HG02973 (cell line): Measurements from ENCODE around the gene SMIM5.
A peak's percentile ranks its signal among the peaks of the same experiment; 100 is the strongest.

Experiments
- ATAC-seq: cut with Tn5 transposase; IDR thresholded peaks from one replicate; pipeline ENCODE4 v1.9.1; 2021; ENCODE audit warnings: moderate library complexity; ENCODE audit not compliant: unreplicated experiment

The SMIM5 gene

DNA sequence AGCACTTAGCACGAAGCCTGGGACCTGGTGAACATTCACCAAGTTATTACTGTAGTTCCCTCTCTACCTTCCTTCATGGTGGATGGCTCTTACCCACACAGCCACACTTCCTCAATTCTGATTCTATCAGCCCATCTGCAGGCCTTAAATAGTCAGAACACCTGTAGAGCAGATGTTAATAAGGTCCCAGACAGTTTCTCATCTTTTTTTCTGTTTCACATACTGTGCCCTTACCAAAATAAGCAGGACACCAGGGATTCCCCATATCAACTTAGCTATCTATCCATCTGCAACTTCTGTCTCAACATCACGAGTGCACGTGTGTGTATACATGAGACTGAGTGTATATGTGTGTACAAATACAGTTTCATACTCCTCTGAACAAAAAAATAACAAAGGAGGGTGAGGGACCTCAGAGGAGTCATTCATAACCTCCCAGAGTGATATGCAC lies 30.9 kb downstream of the SMIM5 start:
- peak; percentile 60 for ATAC-seq

DNA sequence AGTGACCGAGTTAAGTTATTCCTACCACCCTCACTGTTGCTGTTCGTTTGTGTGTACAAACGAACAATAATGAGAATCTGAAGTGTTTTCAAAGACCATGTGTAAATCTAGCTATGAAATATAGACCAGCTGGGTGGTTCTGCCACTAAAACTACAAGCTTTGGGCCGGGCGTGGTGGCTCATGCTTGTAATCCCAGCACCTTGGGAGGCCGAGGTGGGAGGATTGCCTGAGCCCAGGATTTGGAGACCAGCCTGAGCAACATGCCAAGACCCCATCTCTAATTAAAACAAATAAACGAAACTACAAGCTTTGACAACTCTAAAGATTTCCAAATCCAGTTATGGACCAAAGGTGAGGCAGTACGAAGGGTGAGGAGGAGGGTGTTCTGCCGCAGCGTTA lies 32.7 kb downstream of the SMIM5 start:
- no peak for ATAC-seq

DNA sequence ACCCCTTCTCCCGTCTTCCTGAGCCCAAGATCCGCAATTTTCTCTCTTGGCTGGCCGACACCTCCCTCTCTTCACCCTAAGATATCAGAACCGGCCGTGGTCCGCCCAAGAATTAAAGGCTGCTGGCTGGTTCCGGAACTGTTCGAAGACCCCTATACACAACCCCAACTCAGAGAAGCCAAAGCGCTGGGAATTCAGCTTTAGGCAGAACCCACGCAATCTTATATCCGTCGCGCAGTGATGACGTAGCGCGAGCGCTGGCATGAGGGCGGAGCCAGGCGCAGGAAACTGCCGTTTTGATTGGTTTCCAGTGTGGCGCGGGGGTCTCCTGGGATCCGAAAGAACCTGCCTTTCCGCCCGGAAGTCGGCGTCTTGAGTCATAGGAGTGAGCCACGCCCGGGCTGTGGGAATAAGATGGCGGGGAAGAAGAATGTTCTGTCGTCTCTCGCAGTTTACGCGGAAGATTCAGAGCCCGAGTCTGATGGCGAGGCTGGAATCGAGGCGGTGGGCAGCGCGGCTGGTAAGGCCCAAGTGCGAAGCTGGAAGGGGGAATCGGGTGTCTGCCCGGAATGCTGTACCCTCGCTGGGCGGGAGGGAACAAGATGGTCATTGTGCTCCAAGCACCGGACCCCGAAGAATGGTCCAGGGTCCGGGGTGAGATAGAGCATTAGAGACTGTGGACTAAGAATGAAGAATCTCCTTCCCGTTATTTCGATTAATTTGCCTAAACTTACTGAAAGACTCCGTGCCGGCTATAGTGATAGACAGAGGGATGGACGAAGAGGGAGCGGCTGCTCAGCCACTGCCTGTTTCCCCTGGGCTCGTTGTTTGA lies 33.9 kb downstream of the SMIM5 start, which contains the start of the genes RECQL5 and SAP30BP:
TSS of gene RECQL5 (minus strand) at position 196 of the 832 bp plus-strand sequence. CDS start 597 bp downstream, outside the sequence.
TSS of gene SAP30BP (plus strand) at position 380 of the 832 bp plus-strand sequence. CDS start at position 415, 35 bp downstream.
- peak; percentile 65 for ATAC-seq

DNA sequence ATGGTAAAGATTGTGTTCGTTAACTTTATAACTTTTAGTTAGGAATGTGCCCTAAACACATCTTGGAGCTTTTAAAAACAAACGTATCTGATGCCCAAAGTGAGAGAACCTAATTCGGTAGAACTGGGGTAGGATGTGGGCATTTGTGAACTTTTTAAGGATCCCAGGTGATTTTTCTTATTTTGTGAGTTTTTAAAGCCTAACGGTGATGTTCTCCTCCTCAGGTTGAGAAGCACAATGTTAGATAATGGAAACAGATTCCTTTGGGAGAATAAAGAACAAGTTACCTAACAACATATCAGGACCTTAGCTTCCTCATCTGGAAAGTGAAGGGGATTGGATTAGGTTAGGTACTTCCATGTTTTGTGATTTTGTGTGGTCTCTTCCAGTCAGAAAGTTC lies 34.6 kb downstream of the SMIM5 start:
- ATAC-seq, result no peak

DNA sequence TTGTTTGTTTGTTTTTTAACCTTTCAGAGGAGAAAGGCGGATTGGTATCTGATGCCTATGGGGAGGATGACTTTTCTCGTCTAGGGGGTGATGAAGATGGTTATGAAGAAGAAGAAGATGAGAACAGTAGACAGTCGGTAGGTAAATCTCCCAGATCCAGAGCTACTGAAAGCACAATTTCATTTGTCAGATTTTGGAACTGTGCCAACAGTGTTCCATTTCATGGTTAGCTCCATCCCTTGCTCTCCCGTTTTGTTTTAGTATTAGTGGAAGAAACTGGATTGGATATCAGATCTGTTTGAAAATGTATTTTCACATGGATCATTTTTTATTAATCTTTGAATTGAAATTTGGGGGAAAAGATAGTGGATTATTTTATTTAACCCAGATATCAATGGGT lies 35.3 kb downstream of the SMIM5 start:
- ATAC-seq, result no peak

DNA sequence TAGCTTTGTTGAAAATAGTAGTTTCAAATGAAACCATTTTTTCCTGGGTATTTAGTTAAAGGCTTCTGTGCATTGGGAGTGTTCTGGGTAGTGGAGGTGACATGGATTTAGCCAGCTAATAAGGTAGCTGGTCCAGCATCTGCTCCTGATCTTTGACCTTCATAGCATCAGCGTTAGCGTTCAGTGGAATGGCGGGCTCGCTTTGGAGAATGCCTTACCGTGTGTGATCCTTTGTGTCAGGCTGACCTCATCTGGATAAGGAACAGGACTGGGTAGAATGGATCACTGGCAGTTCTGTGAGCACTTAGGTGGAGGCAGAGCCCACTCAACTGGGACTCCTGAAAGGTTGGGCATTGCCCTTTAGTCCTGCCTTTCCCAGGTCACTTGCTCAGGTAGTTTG lies 37.6 kb downstream of the SMIM5 start:
- no peak for ATAC-seq

DNA sequence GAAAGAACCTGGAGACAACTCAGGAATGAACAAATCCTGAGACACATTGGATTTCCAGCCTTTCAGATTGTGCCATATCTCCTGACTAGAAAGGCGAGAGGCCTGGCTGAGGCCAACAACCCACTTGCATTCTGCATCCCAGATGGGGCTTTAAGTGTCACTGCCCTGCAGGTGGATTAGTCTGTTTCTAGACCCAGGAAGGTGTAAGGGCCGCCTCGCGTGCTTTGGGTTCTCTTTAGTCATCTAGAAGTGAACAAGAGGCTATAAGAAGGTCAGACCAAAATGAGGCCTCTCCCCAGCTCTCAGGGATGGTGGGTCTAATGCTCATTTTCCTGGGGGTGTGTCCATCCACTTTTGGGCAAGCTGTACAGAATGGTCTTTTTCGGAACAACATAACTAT lies 38.8 kb downstream of the SMIM5 start:
- ATAC-seq, result no peak

DNA sequence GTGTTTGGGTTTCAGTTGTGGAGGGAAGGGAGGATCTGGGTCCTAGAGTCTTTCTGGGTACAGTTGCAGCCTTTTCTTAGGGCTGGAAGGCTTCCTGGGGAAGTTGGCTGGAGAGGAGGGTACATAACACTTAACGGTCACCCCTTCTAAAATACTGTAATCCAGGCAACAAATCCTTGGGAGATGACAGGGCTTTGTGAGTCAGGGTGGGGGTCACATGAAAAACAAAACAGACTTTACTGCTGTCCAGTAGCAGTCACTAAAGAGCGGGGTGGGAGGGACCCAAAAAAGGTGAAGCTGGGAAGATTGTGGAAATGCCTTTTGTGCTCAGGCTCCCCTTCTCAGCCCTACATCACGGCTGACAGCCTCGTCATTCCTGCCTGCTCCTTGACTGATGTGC lies 40.3 kb downstream of the SMIM5 start:
- no peak for ATAC-seq

DNA sequence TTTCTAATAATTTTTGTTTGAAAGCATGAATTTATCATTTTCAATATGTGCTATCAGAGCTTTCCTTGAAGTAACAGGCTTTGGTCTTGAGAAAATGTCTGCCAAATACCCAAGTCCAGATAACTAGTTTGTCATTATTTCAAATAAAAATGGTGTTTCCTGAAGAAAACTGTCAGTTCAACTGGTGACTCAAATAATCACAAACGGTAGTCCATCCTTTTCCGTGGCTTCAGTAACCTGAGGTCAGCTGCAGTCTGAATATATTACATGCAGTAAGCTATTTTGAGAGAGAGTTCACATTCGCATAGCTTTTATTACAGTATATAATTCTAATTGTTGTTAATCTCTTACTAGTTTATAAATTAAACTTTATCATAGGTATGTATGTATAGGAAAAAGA lies 43.2 kb downstream of the SMIM5 start:
- ATAC-seq, result no peak

DNA sequence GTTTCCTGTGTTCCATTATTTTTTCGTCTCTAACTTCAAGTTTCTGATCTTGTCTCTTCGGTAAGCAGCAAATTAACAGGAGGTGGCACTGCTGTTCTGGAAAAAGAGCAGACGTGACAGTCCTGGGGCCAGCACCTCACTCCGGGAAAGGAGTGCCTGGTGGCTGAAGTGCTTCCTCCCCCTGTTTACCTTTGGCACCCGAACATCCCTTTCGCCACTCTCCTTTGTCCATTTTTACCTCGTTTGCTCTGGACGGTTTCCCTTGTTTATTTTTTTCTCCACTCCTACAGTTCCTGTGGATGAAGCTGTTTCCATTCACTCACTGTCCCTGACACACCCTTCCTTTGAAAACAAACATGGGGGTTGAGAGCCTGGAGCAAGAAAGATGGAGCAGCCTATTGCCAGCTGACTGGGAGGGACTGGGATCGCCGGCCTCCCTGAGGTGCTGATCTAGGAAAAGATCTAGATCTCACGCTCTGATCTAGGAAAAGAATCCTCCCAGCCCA lies 46.5 kb downstream of the SMIM5 start:
- ATAC-seq, result no peak

DNA sequence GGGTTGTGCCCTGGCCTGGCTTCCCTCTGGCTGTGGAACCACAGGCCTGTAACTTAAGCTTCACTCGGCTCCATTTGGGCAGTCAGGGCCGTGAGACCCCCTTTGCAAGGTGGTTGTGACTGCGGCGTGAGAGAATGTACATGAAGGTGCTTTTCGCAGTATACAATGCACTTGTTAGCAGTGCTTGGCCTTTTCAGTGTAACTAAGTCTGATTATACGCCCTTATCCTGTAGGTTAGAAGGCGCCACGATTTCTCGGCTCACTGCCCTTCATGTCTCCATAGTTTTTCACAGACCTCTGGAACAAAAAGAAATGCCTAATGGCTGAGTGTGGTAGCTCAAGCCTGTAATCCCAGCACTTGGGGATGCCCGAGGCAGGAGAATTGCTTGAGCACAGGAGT lies 47.2 kb downstream of the SMIM5 start:
- ATAC-seq, result no peak

DNA sequence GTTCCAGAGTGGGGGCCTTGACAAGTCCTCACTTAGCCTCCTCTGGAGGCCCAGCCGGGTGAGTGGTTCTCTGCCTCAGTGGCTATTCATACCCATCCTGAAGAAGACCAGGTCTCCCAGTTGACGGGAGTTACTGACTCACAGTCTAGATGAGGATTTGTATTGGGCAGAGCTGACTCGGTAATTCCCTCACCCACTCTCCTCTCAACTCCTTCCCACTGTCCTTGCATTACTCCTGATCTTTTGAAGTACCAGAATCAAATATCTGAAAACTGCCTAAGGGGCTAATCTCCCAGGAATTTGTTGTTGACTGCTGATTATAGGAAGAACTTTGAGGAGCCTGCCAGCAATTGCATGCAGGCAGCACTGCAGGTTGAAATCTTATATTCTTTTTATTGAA lies 48.1 kb downstream of the SMIM5 start:
- ATAC-seq, result no peak

DNA sequence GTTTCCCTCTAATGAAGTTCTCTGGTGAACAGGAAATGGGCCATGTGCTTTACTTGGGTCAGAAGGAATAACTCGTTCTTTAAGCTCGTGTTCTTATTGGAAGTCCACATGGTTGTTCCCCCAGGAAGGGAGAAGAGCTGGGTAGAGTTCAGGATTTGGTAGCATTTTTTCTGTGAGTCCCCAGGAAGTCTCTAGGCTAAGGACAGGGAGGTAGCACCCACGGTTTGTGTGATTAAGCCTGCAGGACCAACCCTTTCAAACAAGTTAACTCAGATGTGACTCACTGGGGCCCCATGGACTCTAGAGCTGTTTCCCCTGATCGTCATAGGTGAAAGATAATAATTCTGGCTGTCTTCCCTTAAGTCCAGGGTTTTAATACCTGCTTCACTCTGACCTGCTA lies 50.3 kb downstream of the SMIM5 start:
- no peak for ATAC-seq

DNA sequence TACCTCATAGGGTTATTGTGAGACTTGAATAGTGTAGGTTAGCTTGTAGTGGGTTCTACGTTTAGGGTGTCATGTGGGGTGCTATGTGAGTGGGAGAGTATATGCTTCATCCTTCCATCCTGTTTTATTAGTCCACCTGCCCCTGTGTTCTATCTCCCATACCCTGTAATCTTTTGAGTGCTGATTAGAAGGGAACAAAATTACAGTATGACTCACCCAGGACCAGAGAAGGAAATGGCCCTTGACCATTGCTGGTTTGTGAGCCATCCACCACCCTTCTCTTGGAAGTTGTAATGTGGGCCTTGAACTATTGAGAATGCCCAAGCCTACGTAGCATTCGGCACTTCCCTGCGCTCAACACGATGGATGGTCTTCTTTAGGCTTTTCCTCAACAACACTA lies 51.0 kb downstream of the SMIM5 start:
- no peak for ATAC-seq

DNA sequence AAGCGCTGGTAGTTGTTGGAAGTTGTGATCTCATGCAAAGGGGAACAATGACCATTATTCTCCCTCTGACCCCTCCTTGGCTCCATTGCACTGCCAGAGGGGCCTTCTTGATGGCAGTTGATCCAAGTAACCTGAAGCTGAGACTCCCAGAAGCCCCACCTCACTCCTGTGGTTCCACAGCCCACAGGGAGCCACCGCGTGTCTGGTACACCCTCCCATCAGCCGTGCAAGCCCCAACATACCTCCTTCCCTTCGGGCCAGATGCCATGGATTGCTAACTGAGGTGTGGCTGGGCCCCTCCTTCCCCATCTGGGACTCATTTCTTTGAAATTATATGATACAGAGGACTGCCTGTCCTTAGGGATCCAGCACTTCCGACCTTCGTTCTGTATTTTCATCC lies 51.7 kb downstream of the SMIM5 start:
- ATAC-seq, result no peak

DNA sequence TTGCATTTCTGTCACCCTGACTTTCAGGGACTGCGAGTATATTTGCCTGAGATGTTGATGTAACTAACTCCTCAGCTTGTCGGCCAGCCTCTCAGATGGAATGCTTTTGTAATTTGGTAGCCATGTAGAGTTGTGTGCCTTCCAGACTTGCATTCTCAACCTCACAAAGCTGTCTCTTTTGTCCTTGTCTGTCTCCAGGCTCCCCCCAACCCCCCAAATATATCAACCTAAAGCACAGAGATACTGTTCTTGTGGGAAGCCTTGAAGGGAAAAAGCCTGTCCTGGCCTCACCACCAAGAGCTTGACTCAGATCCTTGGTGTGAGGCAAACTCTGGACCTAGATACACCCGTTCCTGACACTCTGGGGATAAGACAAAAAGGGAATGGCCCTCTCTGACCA lies 52.3 kb downstream of the SMIM5 start:
- no peak for ATAC-seq

DNA sequence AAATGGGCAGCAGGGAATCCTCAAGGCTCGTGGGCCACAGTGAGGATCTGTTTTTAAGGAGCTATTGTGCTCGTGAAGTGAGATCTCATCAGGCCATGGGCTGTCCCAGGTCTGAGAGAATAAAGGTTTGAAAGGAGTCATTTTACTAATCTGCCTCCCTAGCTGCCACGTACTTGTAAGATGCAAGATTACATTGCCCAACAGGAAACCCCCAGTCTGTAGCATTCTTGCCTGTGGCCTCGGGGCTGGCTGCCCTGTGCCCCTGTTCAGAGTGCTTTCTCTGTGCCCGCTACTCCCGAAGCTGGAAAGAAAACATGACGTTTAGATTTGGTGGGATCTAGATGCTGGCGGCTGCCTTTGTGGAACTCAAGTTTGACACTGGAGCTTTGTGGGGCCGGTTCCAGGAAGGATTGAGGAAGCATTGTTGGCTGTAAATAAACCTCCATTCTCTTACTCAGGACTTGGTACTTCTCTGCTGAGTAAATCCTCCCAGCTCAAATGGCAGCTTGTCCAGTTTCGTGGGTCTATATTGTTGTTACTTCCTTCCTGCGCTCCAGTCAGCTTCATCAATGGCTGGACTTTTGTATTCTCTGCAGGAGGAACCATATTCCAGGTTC lies 55.1 kb downstream of the SMIM5 start:
- ATAC-seq, result no peak

DNA sequence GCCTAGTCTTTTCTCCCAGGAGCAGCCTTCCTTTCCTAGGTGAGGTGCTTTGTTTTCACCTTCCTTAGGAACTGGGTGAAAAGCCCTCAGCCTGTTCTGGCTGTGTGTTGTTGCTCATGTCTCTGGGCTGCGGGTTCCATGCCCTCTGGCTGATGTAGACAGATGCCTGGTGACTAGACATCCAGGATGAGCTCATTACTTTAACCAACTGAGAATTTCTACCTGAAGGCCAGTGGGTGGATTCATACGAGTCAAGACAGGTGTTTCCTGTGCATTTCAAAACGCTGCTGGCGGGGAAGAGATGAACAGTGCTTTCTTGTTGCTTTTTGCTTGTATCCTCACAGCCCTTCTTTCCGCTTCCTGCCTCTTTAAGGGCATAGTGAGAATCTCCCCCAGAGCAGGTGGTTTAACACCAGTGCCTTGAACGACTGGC lies 56.2 kb downstream of the SMIM5 start:
- no peak for ATAC-seq
